ENCODE measurements around the gene FTL. TPM values are rescaled to one million over a fixed set of nuclear protein-coding genes. Genes with fewer than 3 reads are reported as not detected.

FTL gene
- total and polyA plus RNA-seq, 2 donors (not counting 3 experiments of a cell fraction or from before 2014, with no cell fraction given), result 1,937 to 2,748 TPM

- Histone ChIP-seq H3K27ac (ENCODE audit: insufficient read depth, low read depth, low read length) (no peak overlapping the region), H3K36me3 (ENCODE audit: control insufficient read depth in 2 of 2, extremely low read depth in 1 of 2, insufficient read depth in 2 of 2, low read length in 2 of 2) (no peaks in the 10 kb centered on the region), H4K20me1 (replicated peaks; ENCODE audit: control insufficient read depth, extremely low read depth, insufficient read depth, low read length) (no peaks in the 10 kb centered on the region), H3K79me2 (ENCODE audit: control insufficient read depth, insufficient read depth, low read length) (no peaks in the 10 kb centered on the region), H3K4me3 (replicated peaks in 1 of 3; ENCODE audit: insufficient read depth in 1 of 3, low read depth in 1 of 3, low read length in 3 of 3) (no peak overlapping the region), H2AFZ (ENCODE audit: low read depth, low read length) (no peak overlapping the region), H3K4me1 (ENCODE audit: control insufficient read depth, extremely low read depth, insufficient read depth, low read length) (peaks cover 5% of the 10 kb centered on the region), H3K9me3 (replicated peaks; ENCODE audit: control insufficient read depth, insufficient read depth, low read length) (no peaks in the 10 kb centered on the region), H3K4me2 (ENCODE audit: insufficient read depth, low read length) (no peak overlapping the region), H3K27me3 (ENCODE audit: control insufficient read depth in 2 of 2, insufficient read depth in 2 of 2, low read length in 2 of 2) (peaks cover 2 to 8% of the 10 kb centered on the region in 2 experiments), H3K9ac (replicated peaks; ENCODE audit: extremely low read depth, insufficient read depth, low read length) (no peak overlapping the region), H3K9me1 (replicated peaks; ENCODE audit: control insufficient read depth, extremely low read depth, insufficient read depth, low read length) (no peaks in the 10 kb centered on the region)
- ChIA-PET POLR2A (interaction anchor here (1.3 kb wide), 1 partner anchor 34 kb away, joined by 10 read pairs; no protein-coding TSS in a partner anchor), CTCF (interaction anchor here (1.3 kb wide), 1 partner anchor 42 kb away, joined by 4 read pairs; no protein-coding TSS in a partner anchor)
- dilution Hi-C loops (cut with MboI; ENCODE audit: extremely low pct_ligation_motif_present, low sequenced_read_pairs), result no loop called here
- BruUV-seq (replicated peaks), result no TSS peak
- DNase-seq (ENCODE audit: low read depth, low spot score) (no peak), FAIRE-seq (no peak)
- intact Hi-C loops (cut with micrococcal nuclease), result no loop called here
- TF ChIP-seq POLR2A (IDR thresholded peaks at IDR 0.05; ENCODE audit: low read depth, low read length), result no peak
- TF ChIP-seq GATA2 (IDR thresholded peaks at IDR 0.05; ENCODE audit: insufficient read depth, insufficient read length, low read depth, low read length), result no peak
- TF ChIP-seq FOS (IDR thresholded peaks at IDR 0.05; ENCODE audit: borderline replicate concordance, insufficient read depth, low read length), result no peak
- no peak for TF ChIP-seq MAX (IDR thresholded peaks at IDR 0.05; ENCODE audit: insufficient read depth, insufficient read length)
- TF ChIP-seq CTCF (IDR thresholded peaks at IDR 0.05; ENCODE audit: extremely low read depth in 1 of 2, insufficient read depth in 1 of 2, low read depth in 1 of 2, low read length in 2 of 2), result no peak
- no peak for TF ChIP-seq JUN (IDR thresholded peaks at IDR 0.05; ENCODE audit: borderline replicate concordance, insufficient read depth, insufficient read length, low read depth)
- no peak for TF ChIP-seq POLR2AphosphoS5 (IDR thresholded peaks at IDR 0.05; ENCODE audit: insufficient read depth, low read depth, low read length)
- no peak for TF ChIP-seq EZH2 (IDR thresholded peaks at IDR 0.05; ENCODE audit: borderline replicate concordance, low read depth, low read length, severe bottlenecking)
- TF ChIP-seq MYC (IDR thresholded peaks at IDR 0.05; ENCODE audit: low read depth, low read length), result no peak
Measured at GRCh38 chr19:48928164-48929025, 36.7 kb upstream of the FTL start.
